Lower lobe of right lung (tissue), 2 donors: Measurements from ENCODE around the gene SLC18A3. TPM values are rescaled to one million over a fixed set of nuclear protein-coding genes. Genes with fewer than 3 reads are reported as not detected.
A peak's percentile ranks its signal among the peaks of the same experiment; 100 is the strongest.

Experiments
- ATAC-seq, 2 donors: fragments of 200-7000 bp; cut with Tn5 transposase; one replicate each; pipeline ENCODE4 v1.9.1; 2020 to 2022; ENCODE audit warnings: mild to moderate bottlenecking in 2 of 2, moderate library complexity in 2 of 2
- DNase-seq: peaks from one replicate; pipeline ENCODE4 v3.0.0-alpha.2; 2020
- H3K27ac ChIP-seq: fragments of 200-600 bp; one replicate; pipeline ENCODE4 v1.8.0; 2022
- H3K27me3 ChIP-seq: fragments of 200-600 bp; one replicate; pipeline ENCODE4 v1.8.0; 2022; ENCODE audit warnings: low read depth
- H3K36me3 ChIP-seq: fragments of 200-600 bp; one replicate; pipeline ENCODE4 v1.8.0; 2022; ENCODE audit warnings: mild to moderate bottlenecking
- H3K4me1 ChIP-seq: fragments of 200-600 bp; one replicate; pipeline ENCODE4 v1.8.0; 2022
- H3K4me3 ChIP-seq: fragments of 200-600 bp; one replicate; pipeline ENCODE4 v1.8.0; 2022; ENCODE audit warnings: mild to moderate bottlenecking
- H3K9me3 ChIP-seq: fragments of 200-600 bp; one replicate; pipeline ENCODE4 v1.8.0; 2022
- intact Hi-C: fragments of 100-400 bp; cut with DNase I; formaldehyde crosslinking; loops from one replicate; pipeline ENCODE4 v1.11.0; 2022
- total RNA-seq: library from RNA; stranded (reverse); fragmentation: NEBNext Ultra II Directional; extraction: Animal tissue kit (Norgen Biotek cat#: 25700); gene quantifications from one replicate; pipeline ENCODE4 v1.2.1, GENCODE V29; 2021
- TF ChIP-seq, protein P1 (sequence below): fragments of 200-600 bp; IDR thresholded peaks from one replicate; pipeline ENCODE4 v1.8.0; 2022; ENCODE audit warnings: antibody characterized with exemption, mild to moderate bottlenecking
- donor health status: DM: no; HTN: yes; CAD: no; lungs with severe emphysema.

Gene SLC18A3
- total RNA-seq, 1 donor from 2014 or later: not detected

- Histone ChIP-seq H3K4me1 (no peaks in the 10 kb centered on the region), H3K9me3 (no peaks in the 10 kb centered on the region), H3K36me3 (no peaks in the 10 kb centered on the region), H3K27ac (no peak overlapping the region), H3K27me3 (no peaks in the 10 kb centered on the region), H3K4me3 (no peak overlapping the region)
- DNase-seq (no peak), ATAC-seq (no peak)
- intact Hi-C loops: no loop called here
- TF ChIP-seq, protein P1, sequence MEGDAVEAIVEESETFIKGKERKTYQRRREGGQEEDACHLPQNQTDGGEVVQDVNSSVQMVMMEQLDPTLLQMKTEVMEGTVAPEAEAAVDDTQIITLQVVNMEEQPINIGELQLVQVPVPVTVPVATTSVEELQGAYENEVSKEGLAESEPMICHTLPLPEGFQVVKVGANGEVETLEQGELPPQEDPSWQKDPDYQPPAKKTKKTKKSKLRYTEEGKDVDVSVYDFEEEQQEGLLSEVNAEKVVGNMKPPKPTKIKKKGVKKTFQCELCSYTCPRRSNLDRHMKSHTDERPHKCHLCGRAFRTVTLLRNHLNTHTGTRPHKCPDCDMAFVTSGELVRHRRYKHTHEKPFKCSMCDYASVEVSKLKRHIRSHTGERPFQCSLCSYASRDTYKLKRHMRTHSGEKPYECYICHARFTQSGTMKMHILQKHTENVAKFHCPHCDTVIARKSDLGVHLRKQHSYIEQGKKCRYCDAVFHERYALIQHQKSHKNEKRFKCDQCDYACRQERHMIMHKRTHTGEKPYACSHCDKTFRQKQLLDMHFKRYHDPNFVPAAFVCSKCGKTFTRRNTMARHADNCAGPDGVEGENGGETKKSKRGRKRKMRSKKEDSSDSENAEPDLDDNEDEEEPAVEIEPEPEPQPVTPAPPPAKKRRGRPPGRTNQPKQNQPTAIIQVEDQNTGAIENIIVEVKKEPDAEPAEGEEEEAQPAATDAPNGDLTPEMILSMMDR: no peak
These were observed 41.9 kb upstream of the SLC18A3 start for GRCh38 chr10:49568235-49568634.

GRCh38 chr10:49569031-49569631, 41.0 kb upstream of the SLC18A3 start:
- DNase-seq (no peak), ATAC-seq (peak in 1 of 2 donors; percentile 34)
- intact Hi-C loops: no loop called here
- Histone ChIP-seq H3K36me3 (no peaks in the 10 kb centered on the region), H3K27ac (no peak overlapping the region), H3K9me3 (no peaks in the 10 kb centered on the region), H3K4me3 (no peak overlapping the region), H3K4me1 (no peaks in the 10 kb centered on the region), H3K27me3 (no peaks in the 10 kb centered on the region)
- TF ChIP-seq, protein P1: no peak

DNA sequence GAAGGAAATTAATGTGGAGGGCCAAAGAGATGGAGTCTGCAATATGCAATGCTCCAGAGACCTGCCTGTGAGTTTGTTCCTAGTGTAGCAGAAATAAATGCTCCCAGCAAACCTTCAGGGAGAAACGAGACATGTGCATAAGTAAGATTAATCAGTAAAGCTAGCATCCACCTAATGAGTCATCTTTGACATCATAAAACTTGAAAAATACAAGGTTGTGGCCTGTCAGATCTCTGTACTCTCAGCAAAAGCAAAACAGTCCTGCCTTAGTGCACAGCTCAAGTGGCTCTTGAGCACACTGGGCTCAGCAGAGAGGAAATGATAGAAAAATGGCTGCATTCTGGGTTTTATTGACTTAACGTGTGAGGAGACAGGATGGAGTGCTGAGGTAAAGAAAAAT, 38.7 kb upstream of the SLC18A3 start:
- H3K9me3 ChIP-seq: no peaks in the 10 kb centered on the region
- H3K4me1 ChIP-seq: no peaks in the 10 kb centered on the region
- no peaks in the 10 kb centered on the region for H3K27me3 ChIP-seq
- ATAC-seq (no peak), DNase-seq (no peak)
- intact Hi-C loops: no loop called here
- no peak overlapping the region for H3K4me3 ChIP-seq
- TF ChIP-seq, protein P1: no peak
- H3K27ac ChIP-seq: no peak overlapping the region
- no peaks in the 10 kb centered on the region for H3K36me3 ChIP-seq

DNA sequence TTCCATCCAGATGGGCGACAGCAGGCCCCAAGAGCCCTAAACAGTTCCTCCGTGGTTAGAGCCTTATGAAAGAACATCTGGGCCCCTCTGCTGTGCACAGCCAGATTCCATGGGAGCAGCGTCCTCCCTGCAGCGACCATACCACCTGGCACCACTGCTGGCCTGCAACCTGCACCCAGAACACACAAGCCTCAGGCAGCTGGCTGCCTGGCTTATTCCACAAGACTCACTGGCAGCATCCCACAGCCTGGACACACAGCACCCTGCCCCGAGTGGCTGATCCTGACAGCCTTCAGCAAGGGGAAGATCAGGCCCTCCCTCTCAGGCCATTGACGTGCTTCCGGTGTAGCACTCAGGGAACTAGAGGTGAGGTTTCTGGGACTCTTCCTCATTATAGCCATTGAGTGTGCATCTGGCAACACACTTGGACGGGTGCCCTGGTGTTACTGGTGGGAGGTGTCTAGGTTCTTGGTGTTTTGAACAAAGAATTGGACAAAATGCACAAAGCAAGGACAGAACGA, 37.5 kb upstream of the SLC18A3 start:
- Histone ChIP-seq H3K9me3 (no peaks in the 10 kb centered on the region), H3K36me3 (no peaks in the 10 kb centered on the region), H3K27ac (no peak overlapping the region), H3K4me1 (no peaks in the 10 kb centered on the region), H3K4me3 (no peak overlapping the region), H3K27me3 (no peaks in the 10 kb centered on the region)
- TF ChIP-seq, protein P1: no peak
- DNase-seq: no peak
- ATAC-seq: no peak
- intact Hi-C loops: no loop called here

- intact Hi-C loops: no loop called here
- DNase-seq: no peak
These were observed 34.5 kb upstream of the SLC18A3 start for GRCh38 chr10:49575489-49576072.

More at GRCh38 chr10:49575489-49576072, 34.5 kb upstream of the SLC18A3 start:
- no peaks in the 10 kb centered on the region for H3K9me3 ChIP-seq
- ATAC-seq: no peak
- H3K27ac ChIP-seq: no peak overlapping the region
- TF ChIP-seq, protein P1: no peak
- H3K4me3 ChIP-seq: no peak overlapping the region
- H3K27me3 ChIP-seq: no peaks in the 10 kb centered on the region
- H3K4me1 ChIP-seq: no peaks in the 10 kb centered on the region
- H3K36me3 ChIP-seq: no peaks in the 10 kb centered on the region
